GM12878 (cell line): ENCODE results near the gene CATSPERZ. TPM values are rescaled to one million over a fixed set of nuclear protein-coding genes. Genes with fewer than 3 reads are reported as not detected.
A peak's percentile ranks its signal among the peaks of the same experiment; 100 is the strongest.

Experiments used
- CREB1 ChIP-seq: IDR thresholded peaks from 2 replicates; pipeline ENCODE4 v1.6.1; 2012; ENCODE audit warnings: low read depth, mild to moderate bottlenecking, inconsistent platforms
- FOS ChIP-seq: IDR thresholded peaks from 3 replicates; pipeline ENCODE4 v1.6.1; 2011; ENCODE audit warnings: borderline replicate concordance; ENCODE audit not compliant: insufficient read length; ENCODE audit errors: extremely low read depth
- FOXM1 ChIP-seq: IDR thresholded peaks from 2 replicates; pipeline ENCODE4 v1.6.1; 2012; ENCODE audit warnings: low read depth, mild to moderate bottlenecking, inconsistent platforms, low read length, moderate library complexity
- JUND ChIP-seq: IDR thresholded peaks from 2 replicates; pipeline ENCODE4 v1.6.1; 2012; ENCODE audit warnings: low read depth, mild to moderate bottlenecking, low read length, improper control_type of control experiment, moderate library complexity
- MTA2 ChIP-seq: fragments of 450-650 bp; IDR thresholded peaks from 2 replicates; pipeline ENCODE4 v1.6.1; 2016; ENCODE audit warnings: low read depth, mild to moderate bottlenecking, moderate library complexity
- RAD51 ChIP-seq: fragments of 450-650 bp; IDR thresholded peaks from 2 replicates; pipeline ENCODE4 v1.6.1; 2016; ENCODE audit warnings: moderate library complexity, mild to moderate bottlenecking, inconsistent platforms
- RUNX3 ChIP-seq: IDR thresholded peaks from 2 replicates; pipeline ENCODE4 v1.6.1; 2012; ENCODE audit warnings: low read length, inconsistent platforms
- SIN3A ChIP-seq: IDR thresholded peaks from 2 replicates; pipeline ENCODE4 v1.6.1; 2012; ENCODE audit warnings: low read depth, low read length, improper control_type of control experiment
- SMARCA5 ChIP-seq: fragments of 450-650 bp; IDR thresholded peaks from 2 replicates; pipeline ENCODE4 v1.6.1; 2017; ENCODE audit warnings: mild to moderate bottlenecking
- SREBF1 ChIP-seq: IDR thresholded peaks from 2 replicates; pipeline ENCODE4 v1.6.1; 2012; ENCODE audit warnings: mild to moderate bottlenecking, low read length
- SREBF2 ChIP-seq: IDR thresholded peaks from 2 replicates; pipeline ENCODE4 v1.6.1; 2012; ENCODE audit warnings: mild to moderate bottlenecking, low read length
- SRF ChIP-seq, 2 experiments: IDR thresholded peaks; 2 replicates each; pipeline ENCODE4 v1.6.1; 2011; ENCODE audit warnings: low read depth in 2 of 2, low read length in 2 of 2, mild to moderate bottlenecking in 1 of 2, moderate library complexity in 1 of 2
- STAT3 ChIP-seq: IDR thresholded peaks from 2 replicates; pipeline ENCODE4 v1.6.1; 2011; ENCODE audit warnings: low read depth, low read length, improper control_type of control experiment
- SUZ12 ChIP-seq: fragments of 200-600 bp; sonication (generic); IDR thresholded peaks from one replicate; pipeline ENCODE4 v1.6.1; 2018; ENCODE audit warnings: antibody characterized with exemption, mild to moderate bottlenecking; ENCODE audit not compliant: unreplicated experiment
- TCF3 ChIP-seq: IDR thresholded peaks from 2 replicates; pipeline ENCODE4 v1.6.1; 2012; ENCODE audit warnings: low read depth, mild to moderate bottlenecking, low read length, borderline replicate concordance; ENCODE audit not compliant: insufficient read depth
- ZBED1 ChIP-seq: IDR thresholded peaks from 2 replicates; pipeline ENCODE4 v1.6.1; 2016; ENCODE audit warnings: borderline replicate concordance
- ZNF24 ChIP-seq: fragments of 450-650 bp; IDR thresholded peaks from 2 replicates; pipeline ENCODE4 v1.6.1; 2017; ENCODE audit warnings: antibody characterized with exemption, mild to moderate bottlenecking
- polyA plus RNA-seq, 11 experiments: library from polyadenylated mRNA; depleted of rRNA in 4 of 11; unstranded in 6 of 11; stranded (reverse) in 5 of 11; fragments of >200 nt; fragmentation: Nextera tagmentation in 4 of 11; fragmentation: Illumina TruSeq in 1 of 11; extraction: Ambion mirVana in 4 of 11; extraction: Trizol in 1 of 11; gene quantifications; 1 replicate in 1 of 11; 2 replicates in 10 of 11; pipeline versions ENCODE4 v1.2.1 to v1.2.3, GENCODE V29; 2011 to 2016; ENCODE audit warnings: inconsistent platforms in 2 of 11, missing spikeins in 2 of 11, low read depth in 1 of 11
- total RNA-seq, 4 experiments: library from RNA; depleted of rRNA in 3 of 4; stranded (reverse); fragments of >200 nt in 3 of 4; fragmentation: Illumina TruSeq in 1 of 4; extraction: Trizol in 1 of 4; gene quantifications; 2 replicates each; pipeline versions ENCODE4 v1.2.1 to v1.2.3, GENCODE V29; 2013 to 2021
- TF ChIP-seq, protein P1 (sequence below): fragments of 150-350 bp; IDR thresholded peaks from 2 replicates; pipeline ENCODE4 v1.6.1; 2014; ENCODE audit warnings: mild to moderate bottlenecking, low read depth, low read length
- TF ChIP-seq, protein P2 (sequence below): fragments of 450-650 bp; IDR thresholded peaks from 2 replicates; pipeline ENCODE4 v1.6.1; 2016; ENCODE audit warnings: mild to moderate bottlenecking, moderate library complexity, borderline replicate concordance
- TF ChIP-seq, protein P3 (sequence below): IDR thresholded peaks from 2 replicates; pipeline ENCODE4 v1.6.1; 2012; ENCODE audit warnings: low read depth, low read length, improper control_type of control experiment
- TF ChIP-seq, protein P4 (sequence below): IDR thresholded peaks from 2 replicates; pipeline ENCODE4 v1.6.1; 2011; ENCODE audit warnings: low read depth, mild to moderate bottlenecking, low read length, moderate library complexity, borderline replicate concordance; ENCODE audit errors: extremely low read depth
- TF ChIP-seq, protein P5 (sequence below): IDR thresholded peaks from 2 replicates; pipeline ENCODE4 v1.6.1; 2012; ENCODE audit warnings: low read depth, low read length, improper control_type of control experiment

Gene CATSPERZ
- total and polyA plus RNA-seq, 10 of the 15 experiments (the other 5 are each of a cell fraction or from before 2014, with no cell fraction given), result 0.12 to 0.31 TPM; not detected in 8

DNA sequence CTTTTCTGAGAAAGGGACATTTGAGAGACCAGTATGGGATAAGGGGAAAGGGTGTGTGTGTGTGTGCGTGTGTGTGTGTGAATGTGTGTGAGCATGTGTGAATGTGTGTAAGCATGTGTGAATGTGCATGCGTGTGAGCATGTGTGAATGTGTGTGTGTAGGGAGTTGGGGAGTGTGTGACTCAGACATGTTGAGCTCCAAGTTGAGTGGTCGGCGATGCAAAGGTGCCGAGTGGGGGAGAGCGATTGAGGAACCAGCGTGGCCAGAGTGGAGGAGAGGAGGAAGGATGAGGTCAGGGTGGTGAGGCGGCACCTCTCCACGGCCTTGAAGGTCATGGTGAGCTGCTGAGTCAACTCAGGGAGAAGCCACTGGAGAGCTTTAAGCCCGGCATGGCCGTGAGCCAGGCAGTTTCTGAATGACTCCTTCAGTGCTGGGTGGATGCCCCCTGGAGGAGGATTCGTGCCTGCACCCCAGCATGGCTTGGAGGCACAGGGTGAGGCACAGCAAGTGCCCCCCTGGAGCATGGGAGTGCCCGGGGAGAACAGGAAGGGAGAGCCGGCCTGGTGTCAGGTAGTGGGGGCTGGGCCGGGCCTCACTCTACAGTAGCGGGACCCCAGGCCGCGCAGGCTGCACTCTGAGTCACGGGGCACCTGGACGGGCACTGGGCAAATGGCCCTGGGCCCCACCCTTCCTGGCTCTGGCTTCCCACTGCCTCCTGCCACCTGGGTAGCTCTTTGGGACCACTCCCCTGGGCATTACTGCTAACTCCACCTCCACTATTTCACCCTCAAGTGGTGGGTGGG, 31.6 kb downstream of the CATSPERZ start (continued):
- TF ChIP-seq, protein P1, sequence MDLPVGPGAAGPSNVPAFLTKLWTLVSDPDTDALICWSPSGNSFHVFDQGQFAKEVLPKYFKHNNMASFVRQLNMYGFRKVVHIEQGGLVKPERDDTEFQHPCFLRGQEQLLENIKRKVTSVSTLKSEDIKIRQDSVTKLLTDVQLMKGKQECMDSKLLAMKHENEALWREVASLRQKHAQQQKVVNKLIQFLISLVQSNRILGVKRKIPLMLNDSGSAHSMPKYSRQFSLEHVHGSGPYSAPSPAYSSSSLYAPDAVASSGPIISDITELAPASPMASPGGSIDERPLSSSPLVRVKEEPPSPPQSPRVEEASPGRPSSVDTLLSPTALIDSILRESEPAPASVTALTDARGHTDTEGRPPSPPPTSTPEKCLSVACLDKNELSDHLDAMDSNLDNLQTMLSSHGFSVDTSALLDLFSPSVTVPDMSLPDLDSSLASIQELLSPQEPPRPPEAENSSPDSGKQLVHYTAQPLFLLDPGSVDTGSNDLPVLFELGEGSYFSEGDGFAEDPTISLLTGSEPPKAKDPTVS, result no peak
- TF ChIP-seq SMARCA5 (peak; percentile 73; the same call in 1 of the 2 replicates), RAD51 (no peak), FOS (no peak), SIN3A (no peak), TCF3 (no peak), SREBF2 (no peak), SUZ12 (no peak), CREB1 (0 out of 2 replicates have a peak, but pooled peaks have one; percentile 43), MTA2 (peak; percentile 70; the same call in 1 of the 2 replicates), ZBED1 (peak; percentile 34; the same call in 1 of the 2 replicates), SRF (IDR thresholded peaks at IDR 0.05; ENCODE audit: low read depth in 2 of 2, low read length in 2 of 2) (0 out of 4 replicates have a peak, but pooled peaks of 1 of the 2 experiments have one; percentile 6), ZNF24 (no peak), RUNX3 (peak; percentile 74), SREBF1 (no peak), FOXM1 (peak; percentile 65), STAT3 (no peak), JUND (0 out of 2 replicates have a peak, but pooled peaks have one; percentile 79)
- TF ChIP-seq, protein P2, sequence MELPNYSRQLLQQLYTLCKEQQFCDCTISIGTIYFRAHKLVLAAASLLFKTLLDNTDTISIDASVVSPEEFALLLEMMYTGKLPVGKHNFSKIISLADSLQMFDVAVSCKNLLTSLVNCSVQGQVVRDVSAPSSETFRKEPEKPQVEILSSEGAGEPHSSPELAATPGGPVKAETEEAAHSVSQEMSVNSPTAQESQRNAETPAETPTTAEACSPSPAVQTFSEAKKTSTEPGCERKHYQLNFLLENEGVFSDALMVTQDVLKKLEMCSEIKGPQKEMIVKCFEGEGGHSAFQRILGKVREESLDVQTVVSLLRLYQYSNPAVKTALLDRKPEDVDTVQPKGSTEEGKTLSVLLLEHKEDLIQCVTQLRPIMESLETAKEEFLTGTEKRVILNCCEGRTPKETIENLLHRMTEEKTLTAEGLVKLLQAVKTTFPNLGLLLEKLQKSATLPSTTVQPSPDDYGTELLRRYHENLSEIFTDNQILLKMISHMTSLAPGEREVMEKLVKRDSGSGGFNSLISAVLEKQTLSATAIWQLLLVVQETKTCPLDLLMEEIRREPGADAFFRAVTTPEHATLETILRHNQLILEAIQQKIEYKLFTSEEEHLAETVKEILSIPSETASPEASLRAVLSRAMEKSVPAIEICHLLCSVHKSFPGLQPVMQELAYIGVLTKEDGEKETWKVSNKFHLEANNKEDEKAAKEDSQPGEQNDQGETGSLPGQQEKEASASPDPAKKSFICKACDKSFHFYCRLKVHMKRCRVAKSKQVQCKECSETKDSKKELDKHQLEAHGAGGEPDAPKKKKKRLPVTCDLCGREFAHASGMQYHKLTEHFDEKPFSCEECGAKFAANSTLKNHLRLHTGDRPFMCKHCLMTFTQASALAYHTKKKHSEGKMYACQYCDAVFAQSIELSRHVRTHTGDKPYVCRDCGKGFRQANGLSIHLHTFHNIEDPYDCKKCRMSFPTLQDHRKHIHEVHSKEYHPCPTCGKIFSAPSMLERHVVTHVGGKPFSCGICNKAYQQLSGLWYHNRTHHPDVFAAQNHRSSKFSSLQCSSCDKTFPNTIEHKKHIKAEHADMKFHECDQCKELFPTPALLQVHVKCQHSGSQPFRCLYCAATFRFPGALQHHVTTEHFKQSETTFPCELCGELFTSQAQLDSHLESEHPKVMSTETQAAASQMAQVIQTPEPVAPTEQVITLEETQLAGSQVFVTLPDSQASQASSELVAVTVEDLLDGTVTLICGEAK, result no peak
- TF ChIP-seq, protein P3, sequence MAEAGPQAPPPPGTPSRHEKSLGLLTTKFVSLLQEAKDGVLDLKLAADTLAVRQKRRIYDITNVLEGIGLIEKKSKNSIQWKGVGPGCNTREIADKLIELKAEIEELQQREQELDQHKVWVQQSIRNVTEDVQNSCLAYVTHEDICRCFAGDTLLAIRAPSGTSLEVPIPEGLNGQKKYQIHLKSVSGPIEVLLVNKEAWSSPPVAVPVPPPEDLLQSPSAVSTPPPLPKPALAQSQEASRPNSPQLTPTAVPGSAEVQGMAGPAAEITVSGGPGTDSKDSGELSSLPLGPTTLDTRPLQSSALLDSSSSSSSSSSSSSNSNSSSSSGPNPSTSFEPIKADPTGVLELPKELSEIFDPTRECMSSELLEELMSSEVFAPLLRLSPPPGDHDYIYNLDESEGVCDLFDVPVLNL, result no peak
- TF ChIP-seq, protein P4, sequence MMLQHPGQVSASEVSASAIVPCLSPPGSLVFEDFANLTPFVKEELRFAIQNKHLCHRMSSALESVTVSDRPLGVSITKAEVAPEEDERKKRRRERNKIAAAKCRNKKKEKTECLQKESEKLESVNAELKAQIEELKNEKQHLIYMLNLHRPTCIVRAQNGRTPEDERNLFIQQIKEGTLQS, result no peak
- TF ChIP-seq, protein P5, sequence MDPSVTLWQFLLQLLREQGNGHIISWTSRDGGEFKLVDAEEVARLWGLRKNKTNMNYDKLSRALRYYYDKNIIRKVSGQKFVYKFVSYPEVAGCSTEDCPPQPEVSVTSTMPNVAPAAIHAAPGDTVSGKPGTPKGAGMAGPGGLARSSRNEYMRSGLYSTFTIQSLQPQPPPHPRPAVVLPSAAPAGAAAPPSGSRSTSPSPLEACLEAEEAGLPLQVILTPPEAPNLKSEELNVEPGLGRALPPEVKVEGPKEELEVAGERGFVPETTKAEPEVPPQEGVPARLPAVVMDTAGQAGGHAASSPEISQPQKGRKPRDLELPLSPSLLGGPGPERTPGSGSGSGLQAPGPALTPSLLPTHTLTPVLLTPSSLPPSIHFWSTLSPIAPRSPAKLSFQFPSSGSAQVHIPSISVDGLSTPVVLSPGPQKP, result no peak
